Measurements from ENCODE around the gene WASL.

DNA sequence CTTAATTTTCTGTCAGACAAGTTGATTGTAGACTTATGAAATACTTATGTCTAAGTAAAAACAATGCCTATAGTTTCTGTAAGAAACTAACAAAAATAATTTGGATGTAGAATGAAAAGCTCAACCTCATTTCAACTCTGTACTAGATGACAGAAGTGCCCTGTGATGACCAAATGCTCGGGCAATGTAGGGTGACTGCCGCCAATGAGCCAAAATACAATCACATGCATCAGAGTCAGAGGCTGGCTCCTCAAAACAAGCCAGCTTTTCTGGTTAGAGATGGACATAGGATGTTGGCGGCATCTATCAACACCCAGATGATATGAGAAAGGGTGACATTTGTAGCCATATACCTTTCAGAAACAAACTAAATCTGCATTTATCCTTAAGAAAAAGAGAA, 69.2 kb downstream of the WASL start:
- TF ChIP-seq, protein P1, sequence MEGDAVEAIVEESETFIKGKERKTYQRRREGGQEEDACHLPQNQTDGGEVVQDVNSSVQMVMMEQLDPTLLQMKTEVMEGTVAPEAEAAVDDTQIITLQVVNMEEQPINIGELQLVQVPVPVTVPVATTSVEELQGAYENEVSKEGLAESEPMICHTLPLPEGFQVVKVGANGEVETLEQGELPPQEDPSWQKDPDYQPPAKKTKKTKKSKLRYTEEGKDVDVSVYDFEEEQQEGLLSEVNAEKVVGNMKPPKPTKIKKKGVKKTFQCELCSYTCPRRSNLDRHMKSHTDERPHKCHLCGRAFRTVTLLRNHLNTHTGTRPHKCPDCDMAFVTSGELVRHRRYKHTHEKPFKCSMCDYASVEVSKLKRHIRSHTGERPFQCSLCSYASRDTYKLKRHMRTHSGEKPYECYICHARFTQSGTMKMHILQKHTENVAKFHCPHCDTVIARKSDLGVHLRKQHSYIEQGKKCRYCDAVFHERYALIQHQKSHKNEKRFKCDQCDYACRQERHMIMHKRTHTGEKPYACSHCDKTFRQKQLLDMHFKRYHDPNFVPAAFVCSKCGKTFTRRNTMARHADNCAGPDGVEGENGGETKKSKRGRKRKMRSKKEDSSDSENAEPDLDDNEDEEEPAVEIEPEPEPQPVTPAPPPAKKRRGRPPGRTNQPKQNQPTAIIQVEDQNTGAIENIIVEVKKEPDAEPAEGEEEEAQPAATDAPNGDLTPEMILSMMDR (conservative IDR thresholded peaks at IDR 0.05; ENCODE audit: low read depth, low read length): no peak
- no peak for TF ChIP-seq EZH2 (IDR thresholded peaks at IDR 0.05; ENCODE audit: borderline replicate concordance, low read depth, low read length, poor library complexity, severe bottlenecking)

Measured in A673 (cell line).